ENCODE results near the gene MEOX1. TPM values are rescaled to one million over a fixed set of nuclear protein-coding genes. Genes with fewer than 3 reads are reported as not detected.

Gene MEOX1
- total RNA-seq, 1 experiment from 2014 or later = 0.84 TPM

DNA sequence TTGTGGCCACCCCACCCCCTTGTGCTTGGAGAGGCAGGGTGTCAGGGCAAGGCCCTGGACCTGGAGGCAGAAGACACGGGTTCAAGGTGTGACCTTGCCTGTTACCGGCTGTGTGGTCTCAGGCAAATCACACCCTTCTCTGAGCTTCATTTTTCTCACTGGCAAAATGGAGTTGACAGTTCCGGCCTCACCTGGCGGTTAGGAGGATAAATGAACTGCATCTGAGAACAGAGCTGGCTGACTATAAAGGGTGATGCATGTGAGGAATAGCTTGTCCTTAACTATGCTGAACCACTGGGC, 4.2 kb upstream of the MEOX1 start:
- CTCF ChIA-PET = no interaction called here
- POLR2A ChIA-PET (ENCODE audit: unreplicated experiment) = no interaction called here
- no peak overlapping the region for H3K4me2 ChIP-seq (ENCODE audit: low read length)
- H3K79me2 ChIP-seq (ENCODE audit: low read length) = no peaks in the 10 kb centered on the region
- intact Hi-C loops (cut with micrococcal nuclease) = no loop called here
- ATAC-seq (no peak), DNase-seq (no peak)
- no peak overlapping the region for H2AFZ ChIP-seq (ENCODE audit: low read length)
- H3K4me1 ChIP-seq (ENCODE audit: insufficient read depth, low read length) = peaks cover 36% of the 10 kb centered on the region
- H3K9me3 ChIP-seq (ENCODE audit: low read length) = no peaks in the 10 kb centered on the region
- H3K27ac ChIP-seq (ENCODE audit: low read length) = no peak overlapping the region
- no peak overlapping the region for H3K4me3 ChIP-seq (ENCODE audit: low read length)
- BruUV-seq (replicated peaks) = no TSS peak
- H3K36me3 ChIP-seq (ENCODE audit: low read depth, low read length) = no peaks in the 10 kb centered on the region
- H3K9me2 ChIP-seq (replicated peaks; ENCODE audit: low read length) = no peaks in the 10 kb centered on the region
- no peaks in the 10 kb centered on the region for H3K27me3 ChIP-seq (ENCODE audit: low read length)
- no peak for TF ChIP-seq EZH2phosphoT487 (IDR thresholded peaks at IDR 0.05; ENCODE audit: borderline replicate concordance, low read length)
- no peak for TF ChIP-seq CTCF (conservative IDR thresholded peaks at IDR 0.05; ENCODE audit: low read depth, low read length)
- no peak for TF ChIP-seq EZH2 (IDR thresholded peaks at IDR 0.05; ENCODE audit: low read length, unreplicated experiment)
- H3F3A ChIP-seq (ENCODE audit: low read length, unreplicated experiment) = no peaks in the 10 kb centered on the region
- H3K9ac ChIP-seq (ENCODE audit: low read length) = no peak overlapping the region
- H4K20me1 ChIP-seq (ENCODE audit: low read length) = no peaks in the 10 kb centered on the region

- no peaks in the 10 kb centered on the region for H3K79me2 ChIP-seq (ENCODE audit: low read length)
- ATAC-seq (no peak), DNase-seq (no peak)
- no peaks in the 10 kb centered on the region for H3K36me3 ChIP-seq (ENCODE audit: low read depth, low read length)
- H3K27me3 ChIP-seq (ENCODE audit: low read length) = no peaks in the 10 kb centered on the region
- H3K9ac ChIP-seq (ENCODE audit: low read length) = no peak overlapping the region
- TF ChIP-seq EZH2 (IDR thresholded peaks at IDR 0.05; ENCODE audit: low read length, unreplicated experiment) (no peak), CTCF (conservative IDR thresholded peaks at IDR 0.05; ENCODE audit: low read depth, low read length) (no peak), EZH2phosphoT487 (IDR thresholded peaks at IDR 0.05; ENCODE audit: borderline replicate concordance, low read length) (no peak)
- no peak overlapping the region for H2AFZ ChIP-seq (ENCODE audit: low read length)
- intact Hi-C loops (cut with micrococcal nuclease) = no loop called here
- H3K4me1 ChIP-seq (ENCODE audit: insufficient read depth, low read length) = peaks cover 30% of the 10 kb centered on the region
- H3K27ac ChIP-seq (ENCODE audit: low read length) = no peak overlapping the region
- H4K20me1 ChIP-seq (ENCODE audit: low read length) = no peaks in the 10 kb centered on the region
- H3K9me2 ChIP-seq (replicated peaks; ENCODE audit: low read length) = no peaks in the 10 kb centered on the region
- H3K4me2 ChIP-seq (ENCODE audit: low read length) = no peak overlapping the region
- BruUV-seq (replicated peaks) = no TSS peak
- POLR2A ChIA-PET (ENCODE audit: unreplicated experiment) = no interaction called here
- H3K9me3 ChIP-seq (ENCODE audit: low read length) = no peaks in the 10 kb centered on the region
- H3K4me3 ChIP-seq (ENCODE audit: low read length) = no peak overlapping the region
- CTCF ChIA-PET = interaction anchor here (0.6 to 0.8 kb wide), 2 partner anchors 166 to 297 kb away, joined by 6 read pairs; no protein-coding TSS in a partner anchor
- H3F3A ChIP-seq (ENCODE audit: low read length, unreplicated experiment) = no peaks in the 10 kb centered on the region
Observed at GRCh38 chr17:43665084-43665936, 3.6 kb upstream of the MEOX1 start.

DNA sequence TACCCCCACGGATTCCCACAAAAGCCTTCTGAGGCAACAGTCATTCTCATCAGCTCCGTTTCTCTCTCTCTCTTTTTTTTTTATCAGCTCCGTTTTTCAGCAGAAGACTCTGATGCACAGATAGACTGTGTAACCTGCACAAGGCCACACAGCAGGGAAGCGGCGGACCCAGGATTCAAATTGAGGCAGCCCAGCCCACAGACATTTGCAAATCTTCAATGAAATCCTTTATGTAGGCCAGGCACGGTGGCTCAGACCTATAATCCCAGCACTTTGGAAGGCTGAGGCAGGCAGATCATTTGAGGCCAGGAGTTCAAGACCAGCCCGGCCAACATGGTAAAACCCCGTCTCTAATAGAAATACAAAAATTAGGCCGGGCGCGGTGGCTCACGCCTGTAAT, 2.4 kb upstream of the MEOX1 start:
- Histone ChIP-seq H3K27ac (ENCODE audit: low read length) (no peak overlapping the region), H3K4me1 (ENCODE audit: insufficient read depth, low read length) (peaks cover 20% of the 10 kb centered on the region), H3K4me3 (ENCODE audit: low read length) (no peak overlapping the region), H3K9me3 (ENCODE audit: low read length) (no peaks in the 10 kb centered on the region), H3K79me2 (ENCODE audit: low read length) (no peaks in the 10 kb centered on the region), H3F3A (ENCODE audit: low read length, unreplicated experiment) (no peaks in the 10 kb centered on the region), H2AFZ (ENCODE audit: low read length) (no peak overlapping the region), H4K20me1 (ENCODE audit: low read length) (no peaks in the 10 kb centered on the region), H3K9me2 (replicated peaks; ENCODE audit: low read length) (no peaks in the 10 kb centered on the region), H3K27me3 (ENCODE audit: low read length) (no peaks in the 10 kb centered on the region), H3K36me3 (ENCODE audit: low read depth, low read length) (no peaks in the 10 kb centered on the region), H3K9ac (ENCODE audit: low read length) (no peak overlapping the region), H3K4me2 (ENCODE audit: low read length) (no peak overlapping the region)
- no TSS peak for BruUV-seq (replicated peaks)
- no peak for TF ChIP-seq EZH2phosphoT487 (IDR thresholded peaks at IDR 0.05; ENCODE audit: borderline replicate concordance, low read length)
- TF ChIP-seq CTCF (conservative IDR thresholded peaks at IDR 0.05; ENCODE audit: low read depth, low read length) = no peak
- TF ChIP-seq EZH2 (IDR thresholded peaks at IDR 0.05; ENCODE audit: low read length, unreplicated experiment) = no peak
- ATAC-seq (no peak), DNase-seq (no peak)
- ChIA-PET POLR2A (ENCODE audit: unreplicated experiment) (no interaction called here), CTCF (interaction anchor here (0.8 kb wide), 1 partner anchor 165 kb away, joined by 6 read pairs; no protein-coding TSS in a partner anchor)
- intact Hi-C loops (cut with micrococcal nuclease) = no loop called here

Measured in PC-3 (cell line).